Spleen (tissue), 11 donors: ENCODE measurements around the gene HS3ST3B1. TPM values are rescaled to one million over a fixed set of nuclear protein-coding genes. Genes with fewer than 3 reads are reported as not detected.

Experiments used
- DNase-seq: peaks from one replicate; pipeline ENCODE4 v3.0.0-alpha.2; 2020
- H3K27ac ChIP-seq, 8 donors: fragments of 200-600 bp; sonication (generic) in 7 of 8; 1 replicate in 4 of 8; 2 replicates in 4 of 8; pipeline versions ENCODE4 v1.5.0 to v1.8.0; 2016 to 2021; ENCODE audit warnings: inconsistent platforms in 4 of 8, mild to moderate bottlenecking in 4 of 8, moderate library complexity in 1 of 8
- H3K27me3 ChIP-seq, 7 donors: fragments of 200-600 bp; sonication (generic) in 6 of 7; replicated peaks in 1 of 7; 1 replicate in 4 of 7; 2 replicates in 3 of 7; pipeline versions ENCODE4 v1.5.0 to v1.8.0; 2016 to 2021; ENCODE audit warnings: inconsistent platforms in 3 of 7, mild to moderate bottlenecking in 1 of 7
- H3K36me3 ChIP-seq, 6 donors: fragments of 200-600 bp; sonication (generic) in 5 of 6; 1 replicate in 4 of 6; 2 replicates in 2 of 6; pipeline versions ENCODE4 v1.5.0 to v1.8.0; 2016 to 2021; ENCODE audit warnings: inconsistent platforms in 2 of 6
- H3K4me1 ChIP-seq, 6 donors: fragments of 200-600 bp; sonication (generic) in 5 of 6; 1 replicate in 3 of 6; 2 replicates in 3 of 6; pipeline versions ENCODE4 v1.5.0 to v1.8.0; 2016 to 2021; ENCODE audit warnings: inconsistent platforms in 3 of 6
- H3K4me3 ChIP-seq, 8 donors: fragments of 200-600 bp; sonication (generic) in 7 of 8; 1 replicate in 4 of 8; 2 replicates in 4 of 8; pipeline versions ENCODE4 v1.5.0 to v1.8.0; 2016 to 2021; ENCODE audit warnings: inconsistent platforms in 4 of 8, mild to moderate bottlenecking in 4 of 8, moderate library complexity in 2 of 8
- H3K9me3 ChIP-seq, 8 donors: fragments of 200-600 bp; sonication (generic) in 7 of 8; 1 replicate in 4 of 8; 2 replicates in 4 of 8; pipeline versions ENCODE4 v1.5.0 to v1.8.0; 2016 to 2021; ENCODE audit warnings: inconsistent platforms in 4 of 8
- POLR2A ChIP-seq, 3 donors: fragments of 450-650 bp; IDR thresholded peaks; one replicate each; pipeline ENCODE4 v1.5.1; 2017; ENCODE audit warnings: antibody characterized with exemption in 3 of 3, mild to moderate bottlenecking in 1 of 3
- POLR2AphosphoS5 ChIP-seq, 3 donors: sonication (generic); formaldehyde crosslinking; IDR thresholded peaks; one replicate each; pipeline ENCODE4 v1.5.1; 2017; ENCODE audit warnings: antibody characterized with exemption in 3 of 3
- WGBS, 5 donors: extraction: QIAGEN DNeasy Blood & Tissue Kit in 3 of 5; methylation state at CpG; one replicate each; pipeline versions ENCODE4 v1.1.5 to v1.1.7; 2013 to 2018; 5-methylcytosine and 5-hydroxymethylcytosine counted together
- intact Hi-C: fragments of 100-400 bp; cut with DNase I; formaldehyde crosslinking; loops from one replicate; pipeline ENCODE4 v1.15.0; 2023; ENCODE audit warnings: low total_unique reads
- polyA plus RNA-seq, 3 donors: library from polyadenylated mRNA; stranded (reverse); fragments of 200-250 nt; gene quantifications; one replicate each; pipeline ENCODE4 v1.2.1, GENCODE V29; 2013
- total RNA-seq, 7 donors: library from RNA; depleted of rRNA in 3 of 7; stranded (reverse); fragments of >200 nt in 3 of 7; fragmentation: NEBNext Ultra II Directional in 4 of 7; extraction: Animal tissue kit (Norgen Biotek cat#: 25700) in 4 of 7; gene quantifications; one replicate each; pipeline versions ENCODE4 v1.1.0 to v1.2.1, GENCODE V29; 2016 to 2021
- TF ChIP-seq, protein P1 (sequence below), 11 experiments: fragments of 200-600 bp in 7 of 11; fragments of 450-650 bp in 4 of 11; sonication (generic) in 4 of 11; IDR thresholded peaks in 8 of 11; conservative IDR thresholded peaks in 3 of 11; 1 replicate in 7 of 11; 2 replicates in 4 of 11; pipeline versions ENCODE4 v1.4.0 to v1.8.0; 2016 to 2021; ENCODE audit warnings: antibody characterized with exemption in 11 of 11, inconsistent platforms in 4 of 11, mild to moderate bottlenecking in 1 of 11
- donor health status: healthy with polysubstance abuse.
- donor health status: DM: no; HTN: no; CAD: no; lungs with moderate emphysema.
- donor health status: DM: no; HTN: no; CAD: no.
- donor health status: Bipolar disorder and iron deficiency.
- donor health status: healthy.
- donor health status: DM: no; HTN: no; CAD: no.
- donor health status: DM: yes; HTN: yes; CAD: no.

HS3ST3B1 gene
- total and polyA plus RNA-seq, 10 donors = 1.3 to 17.9 (median 11.4) TPM

DNA sequence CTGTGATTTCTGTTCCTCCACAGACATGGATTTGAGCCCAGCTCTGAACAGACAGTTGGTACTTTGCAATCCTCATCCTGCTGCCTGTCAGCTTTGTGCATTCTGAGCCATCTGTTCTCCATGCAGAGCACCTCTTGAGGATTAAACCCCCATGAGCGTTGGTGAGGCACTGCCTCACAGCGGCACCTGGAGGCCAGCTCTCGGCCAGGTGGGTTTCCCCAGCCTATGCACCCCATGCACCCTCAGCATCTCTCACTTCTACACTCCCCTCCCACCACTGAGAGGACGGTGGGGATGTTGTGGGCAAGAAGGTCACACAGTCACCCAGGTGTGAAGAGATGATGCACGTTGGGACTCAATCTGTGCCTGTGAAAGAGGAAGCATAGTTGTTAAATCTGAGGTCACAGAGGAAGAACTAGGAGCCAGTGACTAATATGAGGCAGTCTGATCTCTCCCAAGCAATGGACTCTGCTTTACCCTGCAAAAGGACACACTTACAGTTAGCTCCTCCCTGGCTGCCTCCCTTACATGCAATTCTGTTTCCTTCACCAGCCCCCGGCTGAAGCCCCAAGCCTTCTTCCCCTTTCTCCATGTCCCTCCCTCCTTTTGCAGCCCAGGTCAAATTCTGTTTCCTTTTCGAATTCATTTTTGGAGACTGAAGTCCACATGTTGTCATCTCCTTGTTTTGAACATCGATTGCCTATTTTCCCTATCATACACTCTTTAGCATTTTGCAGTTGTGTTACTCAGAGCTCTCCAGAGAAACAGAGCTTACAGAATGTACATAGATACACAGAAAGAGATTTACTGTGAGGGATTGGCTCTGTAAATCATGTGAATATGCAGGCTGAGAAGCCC, 58.5 kb downstream of the HS3ST3B1 start:
- DNase-seq = peak; percentile 86
- H3K27me3 ChIP-seq = peaks cover 0 to 20% (median 0%) of the 10 kb centered on the region in 7 donors
- peak overlapping the region in 3 of 8 donors; percentile 34 to 59 (median 56) for H3K27ac ChIP-seq
- H3K4me3 ChIP-seq = no peak overlapping the region
- TF ChIP-seq, protein P1, sequence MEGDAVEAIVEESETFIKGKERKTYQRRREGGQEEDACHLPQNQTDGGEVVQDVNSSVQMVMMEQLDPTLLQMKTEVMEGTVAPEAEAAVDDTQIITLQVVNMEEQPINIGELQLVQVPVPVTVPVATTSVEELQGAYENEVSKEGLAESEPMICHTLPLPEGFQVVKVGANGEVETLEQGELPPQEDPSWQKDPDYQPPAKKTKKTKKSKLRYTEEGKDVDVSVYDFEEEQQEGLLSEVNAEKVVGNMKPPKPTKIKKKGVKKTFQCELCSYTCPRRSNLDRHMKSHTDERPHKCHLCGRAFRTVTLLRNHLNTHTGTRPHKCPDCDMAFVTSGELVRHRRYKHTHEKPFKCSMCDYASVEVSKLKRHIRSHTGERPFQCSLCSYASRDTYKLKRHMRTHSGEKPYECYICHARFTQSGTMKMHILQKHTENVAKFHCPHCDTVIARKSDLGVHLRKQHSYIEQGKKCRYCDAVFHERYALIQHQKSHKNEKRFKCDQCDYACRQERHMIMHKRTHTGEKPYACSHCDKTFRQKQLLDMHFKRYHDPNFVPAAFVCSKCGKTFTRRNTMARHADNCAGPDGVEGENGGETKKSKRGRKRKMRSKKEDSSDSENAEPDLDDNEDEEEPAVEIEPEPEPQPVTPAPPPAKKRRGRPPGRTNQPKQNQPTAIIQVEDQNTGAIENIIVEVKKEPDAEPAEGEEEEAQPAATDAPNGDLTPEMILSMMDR (IDR thresholded peaks at IDR 0.05 in 8 of 11, conservative IDR thresholded peaks at IDR 0.05 in 3 of 11) = peak in 6 of 11 experiments; percentile 9 to 32 (median 22)
- TF ChIP-seq POLR2A (IDR thresholded peaks at IDR 0.05) = no peak
- TF ChIP-seq POLR2AphosphoS5 (IDR thresholded peaks at IDR 0.05) = peak; percentile 33 to 69 (median 50)
- peaks cover 7 to 29% (median 26%) of the 10 kb centered on the region in 6 donors for H3K4me1 ChIP-seq
- no peaks in the 10 kb centered on the region for H3K36me3 ChIP-seq
- H3K9me3 ChIP-seq = no peaks in the 10 kb centered on the region
- intact Hi-C loops = no loop called here
- WGBS, 5 donors = 25 to 31% (median 29%) methylated on average over 8 of the region's 8 CpGs

- H3K4me1 ChIP-seq = peaks cover 7 to 29% (median 26%) of the 10 kb centered on the region in 6 donors
- H3K4me3 ChIP-seq = no peak overlapping the region
- no peak for TF ChIP-seq POLR2A (IDR thresholded peaks at IDR 0.05)
- TF ChIP-seq POLR2AphosphoS5 (IDR thresholded peaks at IDR 0.05) = no peak
- TF ChIP-seq, protein P1 (IDR thresholded peaks at IDR 0.05 in 8 of 11, conservative IDR thresholded peaks at IDR 0.05 in 3 of 11) = no peak
- no peaks in the 10 kb centered on the region for H3K36me3 ChIP-seq
- peaks cover 0 to 6% (median 0%) of the 10 kb centered on the region in 7 donors for H3K27me3 ChIP-seq
- 23 to 46% (median 40%) methylated on average over 4 of the region's 4 CpGs for WGBS, 5 donors
- no peaks in the 10 kb centered on the region for H3K9me3 ChIP-seq
- intact Hi-C loops = no loop called here
- no peak for DNase-seq
- no peak overlapping the region for H3K27ac ChIP-seq
Observed at GRCh38 chr17:14360856-14361255, 60.0 kb downstream of the HS3ST3B1 start.

- no peaks in the 10 kb centered on the region for H3K9me3 ChIP-seq
- TF ChIP-seq, protein P1 (IDR thresholded peaks at IDR 0.05 in 8 of 11, conservative IDR thresholded peaks at IDR 0.05 in 3 of 11) = no peak
- TF ChIP-seq POLR2A (IDR thresholded peaks at IDR 0.05) (no peak), POLR2AphosphoS5 (IDR thresholded peaks at IDR 0.05) (no peak)
- peaks cover 7 to 29% (median 26%) of the 10 kb centered on the region in 6 donors for H3K4me1 ChIP-seq
- DNase-seq = no peak
- 72 to 98% (median 85%) methylated on average over 2 of the region's 2 CpGs for WGBS, 5 donors
- no peak overlapping the region for H3K4me3 ChIP-seq
- no peaks in the 10 kb centered on the region for H3K27me3 ChIP-seq
- no peaks in the 10 kb centered on the region for H3K36me3 ChIP-seq
- H3K27ac ChIP-seq = no peak overlapping the region
- intact Hi-C loops = no loop called here
Observed at GRCh38 chr17:14361470-14361869, 60.6 kb downstream of the HS3ST3B1 start.

- Histone ChIP-seq H3K4me3 (no peak overlapping the region), H3K27me3 (no peaks in the 10 kb centered on the region), H3K27ac (no peak overlapping the region), H3K4me1 (peaks cover 7 to 29% (median 26%) of the 10 kb centered on the region in 6 donors), H3K9me3 (no peaks in the 10 kb centered on the region), H3K36me3 (no peaks in the 10 kb centered on the region)
- no peak for DNase-seq
- 64 to 83% (median 78%) methylated on average over 2 of the region's 2 CpGs for WGBS, 5 donors
- intact Hi-C loops = no loop called here
- TF ChIP-seq, protein P1 (IDR thresholded peaks at IDR 0.05 in 8 of 11, conservative IDR thresholded peaks at IDR 0.05 in 3 of 11) = no peak
- no peak for TF ChIP-seq POLR2A (IDR thresholded peaks at IDR 0.05)
- TF ChIP-seq POLR2AphosphoS5 (IDR thresholded peaks at IDR 0.05) = no peak
Observed at GRCh38 chr17:14361945-14362508, 61.1 kb downstream of the HS3ST3B1 start.
